WTC11 (cell line): ENCODE measurements around the gene APPL1. TPM values are rescaled to one million over a fixed set of nuclear protein-coding genes. Genes with fewer than 3 reads are reported as not detected.

Source experiments
- ATAC-seq: fragments of 200-7000 bp; cut with Tn5 transposase; 2 replicates; pipeline ENCODE4 v1.10.0; 2021; ENCODE audit warnings: mild to moderate bottlenecking, moderate library complexity
- CTCF ChIA-PET: fragments of 300-600 bp; sonication (Branson Sonifier 250); formaldehyde crosslinking; loops from one replicate; lab custom pipeline; 2021; ENCODE audit warnings: antibody characterized with exemption; lab: Charles Lee
- POLR2A ChIA-PET: fragments of 350-600 bp; sonication (Branson Sonifier 250); formaldehyde crosslinking; loops from one replicate; lab custom pipeline; 2021; ENCODE audit warnings: antibody characterized with exemption; lab: Charles Lee
- DNase-seq: peaks from one replicate; pipeline ENCODE4 v3.0.0; 2021; ENCODE audit warnings: low spot score
- H3K27ac Mint-ChIP-seq: 2 replicates; pipeline ENCODE4 v1.8.0; 2021; ENCODE audit warnings: mixed read lengths
- H3K27me3 Mint-ChIP-seq: 2 replicates; pipeline ENCODE4 v1.8.0; 2021; ENCODE audit warnings: low read depth, mild to moderate bottlenecking, moderate library complexity, mixed read lengths
- H3K36me3 Mint-ChIP-seq: 2 replicates; pipeline ENCODE4 v1.8.0; 2021; ENCODE audit warnings: mixed read lengths
- H3K4me1 Mint-ChIP-seq: 2 replicates; pipeline ENCODE4 v1.8.0; 2022; ENCODE audit warnings: mixed read lengths
- H3K4me3 Mint-ChIP-seq: 2 replicates; pipeline ENCODE4 v1.8.0; 2021; ENCODE audit warnings: mild to moderate bottlenecking, moderate library complexity, mixed read lengths
- H3K9me3 Mint-ChIP-seq: 2 replicates; pipeline ENCODE4 v1.8.0; 2021; ENCODE audit warnings: mixed read lengths
- ATF1 ChIP-seq: sonication (generic); formaldehyde crosslinking; IDR thresholded peaks from 2 replicates; pipeline ENCODE4 v1.8.1; 2023; ENCODE audit warnings: mild to moderate bottlenecking, moderate library complexity, missing genetic modification reagents
- ETV6 ChIP-seq: sonication (generic); formaldehyde crosslinking; IDR thresholded peaks from 2 replicates; pipeline ENCODE4 v1.8.1; 2022; ENCODE audit warnings: mild to moderate bottlenecking, missing genetic modification reagents
- GRHL2 ChIP-seq: fragments of 250-450 bp; sonication (Bioruptor Pico); IDR thresholded peaks from 2 replicates; pipeline ENCODE4 v1.8.0; 2022; ENCODE audit warnings: mild to moderate bottlenecking, moderate library complexity; ENCODE audit not compliant: insufficient replicate concordance, severe bottlenecking
- GTF2I ChIP-seq: fragments of 250-450 bp; sonication (Bioruptor Pico); conservative IDR thresholded peaks from 2 replicates; pipeline ENCODE4 v1.4.0; 2021; ENCODE audit warnings: mild to moderate bottlenecking
- JAZF1 ChIP-seq: fragments of 250-450 bp; sonication (Bioruptor Pico); IDR thresholded peaks from 2 replicates; pipeline ENCODE4 v1.9.0; 2021; ENCODE audit warnings: moderate library complexity, mild to moderate bottlenecking, inconsistent platforms
- KAT7 ChIP-seq: sonication (generic); formaldehyde crosslinking; IDR thresholded peaks from 2 replicates; pipeline ENCODE4 v1.8.1; 2023; ENCODE audit warnings: missing genetic modification reagents, mild to moderate bottlenecking, borderline replicate concordance
- NFE2L1 ChIP-seq: sonication (generic); formaldehyde crosslinking; IDR thresholded peaks from 2 replicates; pipeline ENCODE4 v1.8.1; 2023; ENCODE audit warnings: missing genetic modification reagents
- OVOL2 ChIP-seq: fragments of 250-450 bp; sonication (Bioruptor Pico); IDR thresholded peaks from 2 replicates; pipeline ENCODE4 v1.9.0; 2021; ENCODE audit warnings: mild to moderate bottlenecking, borderline replicate concordance
- SP1 ChIP-seq: sonication (generic); formaldehyde crosslinking; conservative IDR thresholded peaks from 2 replicates; pipeline ENCODE4 v1.8.1; 2022; ENCODE audit warnings: missing genetic modification reagents
- TEAD1 ChIP-seq: sonication (generic); formaldehyde crosslinking; IDR thresholded peaks from 2 replicates; pipeline ENCODE4 v1.8.0; 2022; ENCODE audit warnings: mild to moderate bottlenecking, missing genetic modification reagents
- ZNF121 ChIP-seq: sonication (generic); formaldehyde crosslinking; IDR thresholded peaks from 2 replicates; pipeline ENCODE4 v1.8.0; 2023; ENCODE audit warnings: missing genetic modification reagents
- ZNF138 ChIP-seq: sonication (generic); formaldehyde crosslinking; conservative IDR thresholded peaks from 2 replicates; pipeline ENCODE4 v1.8.1; 2022; ENCODE audit warnings: mild to moderate bottlenecking, moderate library complexity, missing genetic modification reagents
- ZNF219 ChIP-seq: sonication (generic); formaldehyde crosslinking; IDR thresholded peaks from 2 replicates; pipeline ENCODE4 v1.8.0; 2023; ENCODE audit warnings: missing genetic modification reagents, mild to moderate bottlenecking, borderline replicate concordance
- ZNF671 ChIP-seq: fragments of 250-450 bp; sonication (Bioruptor Pico); IDR thresholded peaks from 2 replicates; pipeline ENCODE4 v1.8.0; 2021; ENCODE audit warnings: mild to moderate bottlenecking
- total RNA-seq: library from RNA; stranded (reverse); gene quantifications from 3 replicates; pipeline ENCODE4 v1.2.3, GENCODE V29; 2021
- TF ChIP-seq, protein P1 (sequence below): sonication (generic); formaldehyde crosslinking; IDR thresholded peaks from 2 replicates; pipeline ENCODE4 v1.8.1; 2023; ENCODE audit warnings: mild to moderate bottlenecking, moderate library complexity, missing genetic modification reagents
- TF ChIP-seq, protein P2 (sequence below): sonication (generic); formaldehyde crosslinking; IDR thresholded peaks from 2 replicates; pipeline ENCODE4 v1.8.0; 2022; ENCODE audit warnings: missing genetic modification reagents
- TF ChIP-seq, protein P3 (sequence below): fragments of 250-450 bp; sonication (Bioruptor Pico); IDR thresholded peaks from 2 replicates; pipeline ENCODE4 v1.9.0; 2021; ENCODE audit warnings: mild to moderate bottlenecking
- TF ChIP-seq, protein P4 (sequence below): sonication (generic); formaldehyde crosslinking; IDR thresholded peaks from 2 replicates; pipeline ENCODE4 v1.8.0; 2022; ENCODE audit warnings: mild to moderate bottlenecking, missing genetic modification reagents
- TF ChIP-seq, protein P5 (sequence below): sonication (generic); formaldehyde crosslinking; IDR thresholded peaks from 2 replicates; pipeline ENCODE4 v1.8.0; 2022; ENCODE audit warnings: mild to moderate bottlenecking, missing genetic modification reagents
- TF ChIP-seq, protein P6 (sequence below): fragments of 250-450 bp; sonication (Bioruptor Pico); IDR thresholded peaks from 2 replicates; pipeline ENCODE4 v1.8.0; 2021; ENCODE audit warnings: mild to moderate bottlenecking
- TF ChIP-seq, protein P7 (sequence below): sonication (generic); formaldehyde crosslinking; IDR thresholded peaks from 2 replicates; pipeline ENCODE4 v1.8.1; 2023; ENCODE audit warnings: mild to moderate bottlenecking, missing genetic modification reagents, moderate library complexity
- TF ChIP-seq, protein P8 (sequence below): sonication (generic); formaldehyde crosslinking; IDR thresholded peaks from 2 replicates; pipeline ENCODE4 v1.8.0; 2022; ENCODE audit warnings: mild to moderate bottlenecking, missing genetic modification reagents

The APPL1 gene
- total RNA-seq, 1 experiment from 2014 or later, result 35.8 TPM

DNA sequence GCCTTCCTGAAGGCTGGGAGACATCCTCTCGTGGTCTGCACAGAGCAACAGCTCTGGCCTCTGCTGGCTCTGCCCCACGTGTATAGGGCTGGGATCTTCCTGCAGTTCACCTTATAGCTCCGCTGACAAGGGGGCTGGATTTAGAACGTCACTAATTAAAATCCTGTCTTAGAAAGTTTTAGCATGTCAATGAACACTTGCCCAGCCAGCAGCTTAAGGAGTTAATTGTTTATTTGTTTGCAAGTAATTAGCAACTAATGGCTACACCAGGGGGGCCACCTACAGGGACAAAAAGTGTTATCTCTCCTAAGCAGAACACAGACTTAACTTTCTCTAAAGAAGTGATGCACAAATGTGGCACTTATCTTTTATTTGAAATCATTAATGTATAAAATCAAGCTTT lies 27.6 kb upstream of the APPL1 start, which contains the start of gene HESX1 (continued):
- TF ChIP-seq, protein P1, sequence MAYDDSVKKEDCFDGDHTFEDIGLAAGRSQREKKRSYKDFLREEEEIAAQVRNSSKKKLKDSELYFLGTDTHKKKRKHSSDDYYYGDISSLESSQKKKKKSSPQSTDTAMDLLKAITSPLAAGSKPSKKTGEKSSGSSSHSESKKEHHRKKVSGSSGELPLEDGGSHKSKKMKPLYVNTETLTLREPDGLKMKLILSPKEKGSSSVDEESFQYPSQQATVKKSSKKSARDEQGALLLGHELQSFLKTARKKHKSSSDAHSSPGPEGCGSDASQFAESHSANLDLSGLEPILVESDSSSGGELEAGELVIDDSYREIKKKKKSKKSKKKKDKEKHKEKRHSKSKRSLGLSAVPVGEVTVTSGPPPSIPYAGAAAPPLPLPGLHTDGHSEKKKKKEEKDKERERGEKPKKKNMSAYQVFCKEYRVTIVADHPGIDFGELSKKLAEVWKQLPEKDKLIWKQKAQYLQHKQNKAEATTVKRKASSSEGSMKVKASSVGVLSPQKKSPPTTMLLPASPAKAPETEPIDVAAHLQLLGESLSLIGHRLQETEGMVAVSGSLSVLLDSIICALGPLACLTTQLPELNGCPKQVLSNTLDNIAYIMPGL (CRISPR knock-in tag), result no peak
- peak; percentile 73 for TF ChIP-seq TEAD1

DNA sequence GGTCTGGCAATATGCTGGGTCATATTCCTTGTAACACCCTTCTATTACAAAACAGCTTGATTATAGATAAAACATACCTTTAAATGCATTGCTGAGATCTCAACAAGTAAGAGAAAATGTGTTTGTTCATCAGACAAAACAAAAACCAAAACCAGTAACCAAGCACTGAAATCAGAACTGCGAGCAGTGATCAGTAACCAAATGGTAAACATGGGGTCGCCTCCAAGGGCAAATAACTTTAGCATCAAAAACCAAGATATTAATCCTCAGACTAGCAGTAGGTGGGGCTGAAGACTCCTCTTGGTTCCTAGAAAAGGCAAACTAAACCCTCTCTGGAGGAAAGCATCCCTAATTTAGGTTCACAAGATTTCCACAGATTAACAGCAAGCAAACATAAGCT lies 21.1 kb upstream of the APPL1 start:
- no peak overlapping the region for H3K27ac Mint-ChIP-seq
- H3K36me3 Mint-ChIP-seq, result no peaks in the 10 kb centered on the region
- no peak overlapping the region for H3K4me3 Mint-ChIP-seq
- ChIA-PET POLR2A (no interaction called here), CTCF (interaction anchor here (1.4 kb wide), 1 partner anchor 72 kb away, joined by 3 read pairs; no protein-coding TSS in a partner anchor)
- H3K9me3 Mint-ChIP-seq, result no peaks in the 10 kb centered on the region
- peaks cover 2% of the 10 kb centered on the region for H3K4me1 Mint-ChIP-seq
- no peak for TF ChIP-seq ETV6 (CRISPR knock-in tag)
- TF ChIP-seq, protein P2, sequence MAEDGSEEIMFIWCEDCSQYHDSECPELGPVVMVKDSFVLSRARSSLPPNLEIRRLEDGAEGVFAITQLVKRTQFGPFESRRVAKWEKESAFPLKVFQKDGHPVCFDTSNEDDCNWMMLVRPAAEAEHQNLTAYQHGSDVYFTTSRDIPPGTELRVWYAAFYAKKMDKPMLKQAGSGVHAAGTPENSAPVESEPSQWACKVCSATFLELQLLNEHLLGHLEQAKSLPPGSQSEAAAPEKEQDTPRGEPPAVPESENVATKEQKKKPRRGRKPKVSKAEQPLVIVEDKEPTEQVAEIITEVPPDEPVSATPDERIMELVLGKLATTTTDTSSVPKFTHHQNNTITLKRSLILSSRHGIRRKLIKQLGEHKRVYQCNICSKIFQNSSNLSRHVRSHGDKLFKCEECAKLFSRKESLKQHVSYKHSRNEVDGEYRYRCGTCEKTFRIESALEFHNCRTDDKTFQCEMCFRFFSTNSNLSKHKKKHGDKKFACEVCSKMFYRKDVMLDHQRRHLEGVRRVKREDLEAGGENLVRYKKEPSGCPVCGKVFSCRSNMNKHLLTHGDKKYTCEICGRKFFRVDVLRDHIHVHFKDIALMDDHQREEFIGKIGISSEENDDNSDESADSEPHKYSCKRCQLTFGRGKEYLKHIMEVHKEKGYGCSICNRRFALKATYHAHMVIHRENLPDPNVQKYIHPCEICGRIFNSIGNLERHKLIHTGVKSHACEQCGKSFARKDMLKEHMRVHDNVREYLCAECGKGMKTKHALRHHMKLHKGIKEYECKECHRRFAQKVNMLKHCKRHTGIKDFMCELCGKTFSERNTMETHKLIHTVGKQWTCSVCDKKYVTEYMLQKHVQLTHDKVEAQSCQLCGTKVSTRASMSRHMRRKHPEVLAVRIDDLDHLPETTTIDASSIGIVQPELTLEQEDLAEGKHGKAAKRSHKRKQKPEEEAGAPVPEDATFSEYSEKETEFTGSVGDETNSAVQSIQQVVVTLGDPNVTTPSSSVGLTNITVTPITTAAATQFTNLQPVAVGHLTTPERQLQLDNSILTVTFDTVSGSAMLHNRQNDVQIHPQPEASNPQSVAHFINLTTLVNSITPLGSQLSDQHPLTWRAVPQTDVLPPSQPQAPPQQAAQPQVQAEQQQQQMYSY (CRISPR knock-in tag), result no peak
- TF ChIP-seq, protein P3, sequence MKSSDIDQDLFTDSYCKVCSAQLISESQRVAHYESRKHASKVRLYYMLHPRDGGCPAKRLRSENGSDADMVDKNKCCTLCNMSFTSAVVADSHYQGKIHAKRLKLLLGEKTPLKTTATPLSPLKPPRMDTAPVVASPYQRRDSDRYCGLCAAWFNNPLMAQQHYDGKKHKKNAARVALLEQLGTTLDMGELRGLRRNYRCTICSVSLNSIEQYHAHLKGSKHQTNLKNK (CRISPR knock-in tag), result no peak
- TF ChIP-seq OVOL2, result no peak
- TF ChIP-seq, protein P4, sequence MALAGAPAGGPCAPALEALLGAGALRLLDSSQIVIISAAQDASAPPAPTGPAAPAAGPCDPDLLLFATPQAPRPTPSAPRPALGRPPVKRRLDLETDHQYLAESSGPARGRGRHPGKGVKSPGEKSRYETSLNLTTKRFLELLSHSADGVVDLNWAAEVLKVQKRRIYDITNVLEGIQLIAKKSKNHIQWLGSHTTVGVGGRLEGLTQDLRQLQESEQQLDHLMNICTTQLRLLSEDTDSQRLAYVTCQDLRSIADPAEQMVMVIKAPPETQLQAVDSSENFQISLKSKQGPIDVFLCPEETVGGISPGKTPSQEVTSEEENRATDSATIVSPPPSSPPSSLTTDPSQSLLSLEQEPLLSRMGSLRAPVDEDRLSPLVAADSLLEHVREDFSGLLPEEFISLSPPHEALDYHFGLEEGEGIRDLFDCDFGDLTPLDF (CRISPR knock-in tag), result no peak
- no peak for TF ChIP-seq GTF2I
- no peak for TF ChIP-seq JAZF1 (CRISPR knock-in tag)
- no peak for TF ChIP-seq ZNF138 (CRISPR knock-in tag)
- TF ChIP-seq, protein P5, sequence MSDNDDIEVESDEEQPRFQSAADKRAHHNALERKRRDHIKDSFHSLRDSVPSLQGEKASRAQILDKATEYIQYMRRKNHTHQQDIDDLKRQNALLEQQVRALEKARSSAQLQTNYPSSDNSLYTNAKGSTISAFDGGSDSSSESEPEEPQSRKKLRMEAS (CRISPR knock-in tag), result no peak
- TF ChIP-seq SP1 (CRISPR knock-in tag), result no peak
- TF ChIP-seq ZNF219 (CRISPR knock-in tag), result no peak
- no peak for ATAC-seq
- DNase-seq, result no peak
- peaks cover 7% of the 10 kb centered on the region for H3K27me3 Mint-ChIP-seq

DNA sequence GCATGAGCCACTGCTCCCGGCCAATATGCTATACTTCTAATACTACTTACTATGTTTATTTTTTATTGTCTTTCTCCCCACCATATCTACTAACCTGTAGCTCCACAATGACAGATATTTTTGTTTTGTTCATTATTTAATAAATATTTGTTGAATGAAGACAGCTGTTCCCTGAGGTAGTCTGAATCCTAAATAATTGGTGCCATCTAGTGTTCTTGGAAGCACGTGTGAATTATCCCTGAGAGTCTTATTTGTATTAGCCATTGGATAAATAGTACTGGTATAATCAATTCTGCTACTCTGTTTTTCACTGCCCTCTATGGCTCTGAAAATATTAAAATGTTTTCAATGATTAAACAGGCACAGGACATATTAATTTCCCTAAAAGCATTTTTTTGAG lies 5.6 kb upstream of the APPL1 start:
- H3K4me3 Mint-ChIP-seq, result no peak overlapping the region
- POLR2A ChIA-PET, result no interaction called here
- no peak overlapping the region for H3K27ac Mint-ChIP-seq
- H3K4me1 Mint-ChIP-seq, result peaks cover 13% of the 10 kb centered on the region
- CTCF ChIA-PET, result interaction anchor here (0.5 to 3.4 kb wide), 11 partner anchors 23 to 849 kb away, joined by 3 to 13 read pairs (median 3); partner anchors contain the start of gene HESX1
- H3K27me3 Mint-ChIP-seq, result no peaks in the 10 kb centered on the region
- no peak for DNase-seq
- no peaks in the 10 kb centered on the region for H3K36me3 Mint-ChIP-seq
- peaks cover 4% of the 10 kb centered on the region for H3K9me3 Mint-ChIP-seq
- ATAC-seq, result peak; percentile 59
- TF ChIP-seq, protein P5 (CRISPR knock-in tag), result no peak
- TF ChIP-seq ATF1 (CRISPR knock-in tag) (no peak), TEAD1 (no peak), GRHL2 (no peak), KAT7 (no peak), NFE2L1 (CRISPR knock-in tag) (no peak), ZNF671 (CRISPR knock-in tag) (no peak), ZNF121 (no peak)
- TF ChIP-seq, protein P6, sequence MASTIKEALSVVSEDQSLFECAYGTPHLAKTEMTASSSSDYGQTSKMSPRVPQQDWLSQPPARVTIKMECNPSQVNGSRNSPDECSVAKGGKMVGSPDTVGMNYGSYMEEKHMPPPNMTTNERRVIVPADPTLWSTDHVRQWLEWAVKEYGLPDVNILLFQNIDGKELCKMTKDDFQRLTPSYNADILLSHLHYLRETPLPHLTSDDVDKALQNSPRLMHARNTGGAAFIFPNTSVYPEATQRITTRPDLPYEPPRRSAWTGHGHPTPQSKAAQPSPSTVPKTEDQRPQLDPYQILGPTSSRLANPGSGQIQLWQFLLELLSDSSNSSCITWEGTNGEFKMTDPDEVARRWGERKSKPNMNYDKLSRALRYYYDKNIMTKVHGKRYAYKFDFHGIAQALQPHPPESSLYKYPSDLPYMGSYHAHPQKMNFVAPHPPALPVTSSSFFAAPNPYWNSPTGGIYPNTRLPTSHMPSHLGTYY (CRISPR knock-in tag), result no peak
- TF ChIP-seq, protein P7, sequence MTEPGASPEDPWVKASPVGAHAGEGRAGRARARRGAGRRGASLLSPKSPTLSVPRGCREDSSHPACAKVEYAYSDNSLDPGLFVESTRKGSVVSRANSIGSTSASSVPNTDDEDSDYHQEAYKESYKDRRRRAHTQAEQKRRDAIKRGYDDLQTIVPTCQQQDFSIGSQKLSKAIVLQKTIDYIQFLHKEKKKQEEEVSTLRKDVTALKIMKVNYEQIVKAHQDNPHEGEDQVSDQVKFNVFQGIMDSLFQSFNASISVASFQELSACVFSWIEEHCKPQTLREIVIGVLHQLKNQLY, result no peak
- TF ChIP-seq, protein P8, sequence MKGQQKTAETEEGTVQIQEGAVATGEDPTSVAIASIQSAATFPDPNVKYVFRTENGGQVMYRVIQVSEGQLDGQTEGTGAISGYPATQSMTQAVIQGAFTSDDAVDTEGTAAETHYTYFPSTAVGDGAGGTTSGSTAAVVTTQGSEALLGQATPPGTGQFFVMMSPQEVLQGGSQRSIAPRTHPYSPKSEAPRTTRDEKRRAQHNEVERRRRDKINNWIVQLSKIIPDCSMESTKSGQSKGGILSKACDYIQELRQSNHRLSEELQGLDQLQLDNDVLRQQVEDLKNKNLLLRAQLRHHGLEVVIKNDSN (CRISPR knock-in tag), result no peak
